ENCODE results near the gene CSTPP1. TPM values are rescaled to one million over a fixed set of nuclear protein-coding genes. Genes with fewer than 3 reads are reported as not detected.

CSTPP1 gene
- total RNA-seq, 2 donors from 2014 or later: 12.2 to 13.8 TPM

GRCh38 chr11:47137476-47137875, 200.9 kb downstream of the CSTPP1 start:
- no peak overlapping the region for H3K4me3 Mint-ChIP-seq
- H3K27ac Mint-ChIP-seq: no peak overlapping the region
- ATAC-seq (no peak), DNase-seq (no peak)
- peaks cover 10% of the 10 kb centered on the region for H3K36me3 Mint-ChIP-seq (ENCODE audit: low read depth)
- no peaks in the 10 kb centered on the region for H3K4me1 Mint-ChIP-seq
- no peaks in the 10 kb centered on the region for H3K9me3 ChIP-seq (ENCODE audit: control insufficient read depth, low read length, poor library complexity, severe bottlenecking)
- H3K27me3 Mint-ChIP-seq: no peaks in the 10 kb centered on the region

DNA sequence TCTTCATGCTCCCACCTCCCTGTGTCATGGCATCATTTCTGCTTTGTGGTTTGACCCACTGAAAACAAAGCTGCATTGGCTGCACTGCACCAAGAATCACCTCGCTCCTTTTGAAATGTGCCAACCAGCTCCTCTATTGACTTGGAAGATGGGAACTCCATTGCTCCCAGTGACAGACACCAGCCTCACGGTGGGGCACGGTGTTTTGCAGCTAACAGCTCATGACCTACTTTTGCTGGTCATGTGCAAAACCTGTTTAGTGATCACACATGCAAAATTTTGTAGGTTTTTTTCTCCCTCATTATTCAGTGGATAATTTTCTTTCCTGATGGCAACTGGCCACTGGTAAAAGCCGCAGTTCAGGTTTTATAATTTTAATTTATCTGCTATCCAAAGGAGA, 203.3 kb downstream of the CSTPP1 start:
- H3K36me3 Mint-ChIP-seq (ENCODE audit: low read depth): peaks cover 10% of the 10 kb centered on the region
- ATAC-seq: no peak
- DNase-seq: no peak
- no peaks in the 10 kb centered on the region for H3K4me1 Mint-ChIP-seq
- no peak overlapping the region for H3K4me3 Mint-ChIP-seq
- H3K27me3 Mint-ChIP-seq: no peaks in the 10 kb centered on the region
- H3K9me3 ChIP-seq (ENCODE audit: control insufficient read depth, low read length, poor library complexity, severe bottlenecking): no peaks in the 10 kb centered on the region
- H3K27ac Mint-ChIP-seq: no peak overlapping the region

DNA sequence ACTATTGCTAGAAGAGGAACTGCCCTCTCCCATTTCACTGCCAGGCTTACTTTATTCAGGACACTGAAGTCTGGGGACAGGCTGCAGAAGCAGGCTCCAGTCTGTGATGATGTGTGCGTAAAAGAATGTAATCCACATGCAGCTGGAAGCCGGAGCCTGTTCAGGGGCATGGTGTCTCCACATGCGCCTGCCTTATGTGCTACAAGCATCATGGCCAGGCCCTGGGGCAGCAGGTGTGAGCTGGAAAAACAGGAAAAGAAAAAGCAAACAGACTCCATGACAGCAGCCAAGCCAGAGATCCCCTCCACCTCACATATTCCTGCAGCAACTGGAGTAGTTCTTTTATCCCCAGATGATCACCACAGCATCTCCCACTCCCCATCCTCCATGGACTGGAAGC, 206.8 kb downstream of the CSTPP1 start:
- peaks cover 2% of the 10 kb centered on the region for H3K4me1 Mint-ChIP-seq
- no peak overlapping the region for H3K27ac Mint-ChIP-seq
- peaks cover 3% of the 10 kb centered on the region for H3K36me3 Mint-ChIP-seq (ENCODE audit: low read depth)
- no peaks in the 10 kb centered on the region for H3K27me3 Mint-ChIP-seq
- no peaks in the 10 kb centered on the region for H3K9me3 ChIP-seq (ENCODE audit: control insufficient read depth, low read length, poor library complexity, severe bottlenecking)
- DNase-seq (no peak), ATAC-seq (no peak)
- no peak overlapping the region for H3K4me3 Mint-ChIP-seq

DNA sequence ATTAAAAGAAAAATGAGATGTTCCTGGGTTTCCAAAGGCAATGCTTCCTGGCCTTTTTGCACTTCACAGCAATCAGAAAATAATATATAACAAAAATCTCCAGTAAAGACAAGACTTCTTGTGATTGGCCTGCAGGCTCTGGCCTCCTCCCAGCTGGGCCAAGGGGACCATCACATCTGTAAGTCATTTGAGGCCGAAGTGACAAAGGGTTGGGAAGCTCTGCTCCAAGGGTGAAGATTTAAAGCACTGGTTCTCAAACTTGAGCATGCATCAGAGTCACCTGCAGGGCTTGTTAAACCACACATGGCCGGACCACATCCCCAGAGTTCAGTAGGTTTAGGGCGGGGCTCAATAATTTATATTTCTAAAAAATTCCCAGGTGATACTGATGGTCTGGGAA, 208.0 kb downstream of the CSTPP1 start:
- Mint-ChIP-seq H3K36me3 (ENCODE audit: low read depth) (no peaks in the 10 kb centered on the region), H3K4me3 (no peak overlapping the region), H3K27me3 (no peaks in the 10 kb centered on the region), H3K4me1 (peaks cover 2% of the 10 kb centered on the region), H3K27ac (no peak overlapping the region)
- H3K9me3 ChIP-seq (ENCODE audit: control insufficient read depth, low read length, poor library complexity, severe bottlenecking): no peaks in the 10 kb centered on the region
- DNase-seq (no peak), ATAC-seq (no peak)

DNA sequence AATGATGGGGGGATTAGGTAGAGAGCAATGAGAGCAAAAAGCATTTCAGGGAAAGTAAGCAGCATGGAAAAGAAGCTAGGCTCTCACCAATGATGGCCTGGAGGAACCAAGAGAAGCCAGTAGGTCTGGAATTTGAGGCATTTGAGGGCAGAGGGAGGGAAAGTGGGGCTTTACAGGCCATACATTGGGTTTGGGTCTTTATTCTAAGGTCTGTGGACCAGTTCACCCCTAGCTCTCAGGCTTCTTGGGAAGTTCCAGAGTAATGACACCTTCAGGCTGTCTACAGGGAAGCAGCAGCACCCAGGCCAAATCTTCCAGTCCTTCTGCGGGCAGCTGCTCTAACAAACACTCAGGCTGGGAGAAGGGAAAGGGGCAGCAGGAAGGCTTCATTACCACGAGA, 210.7 kb downstream of the CSTPP1 start:
- no peak overlapping the region for H3K27ac Mint-ChIP-seq

GRCh38 chr11:47147681-47148080, 211.1 kb downstream of the CSTPP1 start:
- no peaks in the 10 kb centered on the region for H3K27me3 Mint-ChIP-seq
- DNase-seq (no peak), ATAC-seq (no peak)
- peaks cover 2% of the 10 kb centered on the region for H3K4me1 Mint-ChIP-seq
- H3K27ac Mint-ChIP-seq: no peak overlapping the region
- H3K4me3 Mint-ChIP-seq: no peak overlapping the region
- H3K36me3 Mint-ChIP-seq (ENCODE audit: low read depth): peaks cover 4% of the 10 kb centered on the region
- no peaks in the 10 kb centered on the region for H3K9me3 ChIP-seq (ENCODE audit: control insufficient read depth, low read length, poor library complexity, severe bottlenecking)

More for the DNA sequence above, 210.7 kb downstream of the CSTPP1 start:
- H3K36me3 Mint-ChIP-seq (ENCODE audit: low read depth): peaks cover 4% of the 10 kb centered on the region
- no peak overlapping the region for H3K4me3 Mint-ChIP-seq
- peaks cover 2% of the 10 kb centered on the region for H3K4me1 Mint-ChIP-seq
- ATAC-seq: no peak
- H3K27me3 Mint-ChIP-seq: no peaks in the 10 kb centered on the region
- H3K9me3 ChIP-seq (ENCODE audit: control insufficient read depth, low read length, poor library complexity, severe bottlenecking): no peaks in the 10 kb centered on the region
- no peak for DNase-seq

DNA sequence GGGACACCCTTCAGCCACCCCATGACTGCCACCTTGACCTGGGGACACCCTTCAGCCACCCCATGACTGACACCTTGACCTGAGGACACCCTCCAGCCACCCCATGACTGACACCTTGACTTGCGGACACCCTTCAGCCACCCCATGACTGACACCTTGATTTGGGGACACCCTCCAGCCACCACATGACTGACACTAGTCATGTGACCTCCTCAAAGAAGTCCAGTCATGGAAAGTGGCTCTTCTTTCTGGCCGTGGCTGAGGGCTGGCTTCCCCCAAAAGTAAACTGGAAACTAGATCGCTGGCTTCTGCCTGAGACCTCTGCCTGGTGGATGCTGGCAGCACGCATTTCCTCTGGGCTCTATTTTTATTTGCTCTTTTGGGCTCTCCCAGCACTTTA, 211.7 kb downstream of the CSTPP1 start:
- ATAC-seq (no peak), DNase-seq (no peak)
- no peaks in the 10 kb centered on the region for H3K27me3 Mint-ChIP-seq
- H3K36me3 Mint-ChIP-seq (ENCODE audit: low read depth): peaks cover 4% of the 10 kb centered on the region
- H3K9me3 ChIP-seq (ENCODE audit: control insufficient read depth, low read length, poor library complexity, severe bottlenecking): no peaks in the 10 kb centered on the region
- no peak overlapping the region for H3K27ac Mint-ChIP-seq
- H3K4me3 Mint-ChIP-seq: no peak overlapping the region
- peaks cover 6% of the 10 kb centered on the region for H3K4me1 Mint-ChIP-seq

DNA sequence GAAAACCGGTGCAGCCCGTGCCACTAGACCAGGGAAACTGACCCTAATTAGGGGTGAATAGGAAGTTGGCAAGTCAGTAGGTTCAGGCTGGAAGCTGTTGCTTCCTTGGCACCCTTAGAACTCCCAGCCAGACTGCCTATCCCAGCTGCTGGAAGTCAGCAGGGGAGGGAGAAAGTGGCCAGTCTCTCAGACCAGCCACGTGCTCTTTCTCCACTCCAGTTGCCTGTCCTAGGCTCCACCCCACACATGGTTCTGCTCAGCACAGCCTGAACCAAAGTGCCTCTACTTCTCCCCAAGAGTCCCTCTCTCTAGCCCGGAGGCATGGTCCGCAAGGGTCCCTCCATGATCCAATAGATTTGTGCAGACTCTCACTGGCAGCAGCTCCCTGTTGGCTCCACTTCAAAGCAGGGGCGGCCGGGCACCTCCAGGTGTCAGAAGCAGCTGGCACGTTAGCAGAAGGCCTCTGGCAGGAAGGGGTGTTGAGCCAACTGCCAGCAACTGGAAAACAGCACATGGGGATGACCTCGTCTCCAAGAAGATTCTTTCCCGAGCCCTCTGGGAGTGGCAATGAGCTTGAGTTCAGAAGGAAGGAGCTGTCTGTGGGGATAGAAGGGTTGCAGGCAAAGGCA, 212.5 kb downstream of the CSTPP1 start:
- Mint-ChIP-seq H3K27ac (no peak overlapping the region), H3K4me3 (no peak overlapping the region), H3K4me1 (peaks cover 9% of the 10 kb centered on the region), H3K36me3 (ENCODE audit: low read depth) (peaks cover 4% of the 10 kb centered on the region), H3K27me3 (no peaks in the 10 kb centered on the region)
- DNase-seq: no peak
- ATAC-seq: no peak
- H3K9me3 ChIP-seq (ENCODE audit: control insufficient read depth, low read length, poor library complexity, severe bottlenecking): no peaks in the 10 kb centered on the region

- no peak for ATAC-seq
- no peaks in the 10 kb centered on the region for H3K9me3 ChIP-seq (ENCODE audit: control insufficient read depth, low read length, poor library complexity, severe bottlenecking)
- Mint-ChIP-seq H3K4me3 (no peak overlapping the region), H3K27me3 (no peaks in the 10 kb centered on the region), H3K4me1 (peaks cover 13% of the 10 kb centered on the region), H3K27ac (peak overlapping the region; percentile 73), H3K36me3 (ENCODE audit: low read depth) (peaks cover 4% of the 10 kb centered on the region)
- no peak for DNase-seq
These were observed 213.2 kb downstream of the CSTPP1 start for GRCh38 chr11:47149782-47150181.

DNA sequence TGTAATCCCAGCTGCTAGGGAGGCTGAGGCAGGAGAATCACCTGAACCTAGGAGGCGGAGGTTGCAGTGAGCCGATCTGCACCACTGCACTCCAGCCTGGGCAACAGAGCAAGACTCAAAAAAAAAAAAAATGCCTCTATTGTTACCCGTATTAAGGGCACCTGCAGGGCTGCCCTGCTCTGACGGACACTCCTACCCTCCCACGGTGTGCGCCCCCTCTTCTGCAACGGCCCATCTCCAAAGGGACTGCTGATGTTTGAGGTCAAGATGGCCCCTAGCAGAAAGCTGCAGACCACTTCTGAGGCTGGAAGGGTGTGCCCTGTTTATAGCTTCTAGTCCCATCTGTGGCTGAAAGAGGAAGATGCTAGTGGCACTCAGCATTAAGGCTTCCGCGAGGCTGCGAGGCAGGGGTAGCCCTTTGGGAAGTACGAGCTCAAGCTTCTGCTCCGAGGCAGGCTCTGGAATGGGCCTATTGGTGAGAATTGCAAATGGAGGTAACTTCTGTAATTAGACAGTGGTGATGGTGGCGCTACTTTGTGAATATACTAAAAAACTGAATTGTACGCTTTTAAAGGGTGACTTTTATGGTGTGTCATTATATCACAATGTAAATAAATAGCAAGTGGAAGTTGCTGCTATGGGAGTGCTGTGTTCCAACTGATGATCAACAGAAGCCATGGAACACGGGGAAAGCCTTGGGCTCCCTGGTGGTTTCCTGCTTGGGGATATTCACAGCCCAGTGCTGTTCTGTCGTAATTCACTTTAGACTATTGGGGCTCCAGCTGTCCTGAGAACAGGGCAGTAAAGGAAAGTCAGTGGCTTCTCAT, 215.8 kb downstream of the CSTPP1 start:
- H3K27ac Mint-ChIP-seq: peak overlapping the region; percentile 45
- peaks cover 6% of the 10 kb centered on the region for H3K36me3 Mint-ChIP-seq (ENCODE audit: low read depth)
- ATAC-seq (no peak), DNase-seq (no peak)
- no peaks in the 10 kb centered on the region for H3K27me3 Mint-ChIP-seq
- no peak overlapping the region for H3K4me3 Mint-ChIP-seq
- H3K4me1 Mint-ChIP-seq: peaks cover 19% of the 10 kb centered on the region
- H3K9me3 ChIP-seq (ENCODE audit: control insufficient read depth, low read length, poor library complexity, severe bottlenecking): no peaks in the 10 kb centered on the region

DNA sequence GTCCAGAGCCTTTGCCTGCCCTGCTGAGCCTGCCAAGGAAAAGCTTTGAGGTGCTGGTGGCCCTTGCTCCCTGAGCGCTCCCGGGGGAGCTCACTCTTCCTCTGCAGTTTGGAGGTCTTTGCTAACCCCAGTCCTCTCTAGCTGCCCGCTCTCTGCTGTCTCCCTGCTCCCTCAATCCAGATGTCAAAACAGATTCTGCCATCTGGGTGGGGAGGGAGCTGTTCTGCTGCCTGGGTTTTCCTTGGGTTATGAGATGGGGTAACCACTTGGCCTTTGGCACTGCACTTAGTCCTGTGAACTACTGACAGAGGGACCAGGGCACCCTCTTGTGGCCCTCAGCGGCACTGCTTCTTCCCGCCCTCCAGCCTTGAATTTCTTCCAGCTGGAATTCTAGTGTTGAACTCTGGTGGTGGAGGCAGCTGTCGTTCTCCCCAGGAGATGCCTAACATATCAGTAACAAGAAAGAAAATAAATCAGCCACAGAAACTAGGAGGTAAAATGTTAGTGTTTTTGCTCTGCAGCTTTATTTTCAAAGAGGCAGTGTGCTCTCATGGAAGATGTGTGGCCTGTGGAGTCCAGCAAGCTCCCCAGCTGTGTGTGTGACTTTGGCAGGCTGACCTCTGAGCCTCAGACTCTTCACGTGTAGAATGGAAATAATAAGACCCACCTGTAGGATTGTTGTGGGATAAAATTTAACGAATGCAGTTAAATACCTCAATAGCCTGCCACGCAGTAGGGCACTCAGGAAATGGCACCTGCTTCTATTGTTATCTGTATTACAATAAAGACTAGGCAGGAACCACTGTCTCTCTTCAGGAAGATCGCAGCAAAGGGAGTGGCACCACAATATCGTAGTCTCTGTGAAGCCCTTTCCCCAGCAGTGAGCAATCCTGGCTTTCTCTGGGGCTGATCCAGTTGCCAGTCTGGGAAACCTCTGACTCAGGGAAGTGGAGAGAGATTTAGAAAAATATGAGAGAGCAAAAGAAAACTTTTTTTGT, 216.7 kb downstream of the CSTPP1 start:
- Mint-ChIP-seq H3K27ac (peak overlapping the region; percentile 39), H3K27me3 (no peaks in the 10 kb centered on the region), H3K36me3 (ENCODE audit: low read depth) (peaks cover 6% of the 10 kb centered on the region), H3K4me3 (peak overlapping the region; percentile 72), H3K4me1 (peaks cover 19% of the 10 kb centered on the region)
- no peaks in the 10 kb centered on the region for H3K9me3 ChIP-seq (ENCODE audit: control insufficient read depth, low read length, poor library complexity, severe bottlenecking)
- DNase-seq (peak in 1 of 3 donors; percentile 42), ATAC-seq (peak; percentile 72)

- ATAC-seq: peak; percentile 53
- no peak for DNase-seq
These were observed 218.3 kb downstream of the CSTPP1 start for GRCh38 chr11:47154616-47155570.

More at GRCh38 chr11:47154616-47155570, 218.3 kb downstream of the CSTPP1 start:
- no peaks in the 10 kb centered on the region for H3K9me3 ChIP-seq (ENCODE audit: control insufficient read depth, low read length, poor library complexity, severe bottlenecking)
- Mint-ChIP-seq H3K4me1 (peaks cover 19% of the 10 kb centered on the region), H3K27ac (peak overlapping the region; percentile 93), H3K36me3 (ENCODE audit: low read depth) (peaks cover 6% of the 10 kb centered on the region), H3K27me3 (no peaks in the 10 kb centered on the region), H3K4me3 (peak overlapping the region; percentile 80)
